SIG-M5 treated with dmso at 0.1 percent for 504 hours (cell line): Measurements from ENCODE around the gene CBLC.
"Not testable (repeated sequence)": the region's sequence is repeated elsewhere in the genome, so short reads cannot be mapped to it uniquely, and the experiment has no call there.

Source experiments
- DNase-seq: peaks from one replicate; lab custom pipeline; 2025; ENCODE audit not compliant: unreplicated experiment; lab: John Stamatoyannopoulos, UW

The CBLC gene

GRCh38 chr19:44817725-44818465 lies 40.2 kb downstream of the CBLC start:
- DNase-seq, result no peak

GRCh38 chr19:44818466-44819031 lies 40.9 kb downstream of the CBLC start:
- no peak for DNase-seq

- DNase-seq, result no peak
These were observed 41.6 kb downstream of the CBLC start for GRCh38 chr19:44819246-44819832.

- no peak for DNase-seq
These were observed 43.2 kb downstream of the CBLC start for GRCh38 chr19:44820648-44821609.

GRCh38 chr19:44822177-44822576 lies 44.5 kb downstream of the CBLC start:
- DNase-seq, result no peak

GRCh38 chr19:44822670-44823372 lies 45.1 kb downstream of the CBLC start:
- DNase-seq, result no peak

GRCh38 chr19:44823373-44823698 lies 45.6 kb downstream of the CBLC start:
- no peak for DNase-seq

GRCh38 chr19:44824761-44825160 lies 47.1 kb downstream of the CBLC start:
- no peak for DNase-seq

- not testable (repeated sequence) for DNase-seq
These were observed 55.2 kb downstream of the CBLC start for GRCh38 chr19:44832875-44833274.

GRCh38 chr19:44834399-44834798 lies 56.7 kb downstream of the CBLC start:
- DNase-seq, result not testable (repeated sequence)

GRCh38 chr19:44839276-44839675 lies 61.6 kb downstream of the CBLC start:
- no peak for DNase-seq

GRCh38 chr19:44840811-44841210 lies 63.1 kb downstream of the CBLC start:
- DNase-seq, result no peak

GRCh38 chr19:44841231-44841630 lies 63.5 kb downstream of the CBLC start:
- DNase-seq, result no peak

GRCh38 chr19:44845286-44845611 lies 67.6 kb downstream of the CBLC start:
- no peak for DNase-seq

GRCh38 chr19:44845612-44846454 lies 68.1 kb downstream of the CBLC start, which contains the start of gene NECTIN2:
NECTIN2 (plus strand) TSS chr19:44846297; CDS start chr19:44846526, 229 bp downstream.
- peak; percentile 87 for DNase-seq

- DNase-seq, result no peak
These were observed 68.9 kb downstream of the CBLC start for GRCh38 chr19:44846455-44847143.

- DNase-seq, result peak; percentile 26
These were observed 69.7 kb downstream of the CBLC start for GRCh38 chr19:44847144-44848035.

GRCh38 chr19:44848036-44848811 lies 70.5 kb downstream of the CBLC start:
- DNase-seq, result no peak
